ENCODE measurements around the gene ENDOU. TPM values are rescaled to one million over a fixed set of nuclear protein-coding genes. Genes with fewer than 3 reads are reported as not detected.

The ENDOU gene
- total RNA-seq, 1 experiment from 2014 or later = not detected

- ATAC-seq (no peak), DNase-seq (ENCODE audit: low read depth, low spot score) (no peak)
- H3K4me3 ChIP-seq (replicated peaks in 1 of 2; ENCODE audit: low read depth in 1 of 2, low read length in 2 of 2) = no peak overlapping the region
- intact Hi-C loops (cut with micrococcal nuclease) = loop anchor here (10.0 kb wide), 1 partner anchor 455 kb away; no protein-coding TSS in a partner anchor
- RAD21 ChIA-PET (ENCODE audit: low non-redundant PET in 1 of 2, low total read pairs in 2 of 2, uncharacterized antibody in 2 of 2, unreplicated experiment in 2 of 2) = no interaction called here
- BruUV-seq (replicated peaks) = no TSS peak
- no peak overlapping the region for H3K27ac ChIP-seq (ENCODE audit: low read depth, low read length)
- H3K27me3 ChIP-seq (ENCODE audit: insufficient read depth, low read length) = no peaks in the 10 kb centered on the region
- no peaks in the 10 kb centered on the region for H3K9me2 ChIP-seq (ENCODE audit: insufficient read depth)
- TF ChIP-seq, protein P1, sequence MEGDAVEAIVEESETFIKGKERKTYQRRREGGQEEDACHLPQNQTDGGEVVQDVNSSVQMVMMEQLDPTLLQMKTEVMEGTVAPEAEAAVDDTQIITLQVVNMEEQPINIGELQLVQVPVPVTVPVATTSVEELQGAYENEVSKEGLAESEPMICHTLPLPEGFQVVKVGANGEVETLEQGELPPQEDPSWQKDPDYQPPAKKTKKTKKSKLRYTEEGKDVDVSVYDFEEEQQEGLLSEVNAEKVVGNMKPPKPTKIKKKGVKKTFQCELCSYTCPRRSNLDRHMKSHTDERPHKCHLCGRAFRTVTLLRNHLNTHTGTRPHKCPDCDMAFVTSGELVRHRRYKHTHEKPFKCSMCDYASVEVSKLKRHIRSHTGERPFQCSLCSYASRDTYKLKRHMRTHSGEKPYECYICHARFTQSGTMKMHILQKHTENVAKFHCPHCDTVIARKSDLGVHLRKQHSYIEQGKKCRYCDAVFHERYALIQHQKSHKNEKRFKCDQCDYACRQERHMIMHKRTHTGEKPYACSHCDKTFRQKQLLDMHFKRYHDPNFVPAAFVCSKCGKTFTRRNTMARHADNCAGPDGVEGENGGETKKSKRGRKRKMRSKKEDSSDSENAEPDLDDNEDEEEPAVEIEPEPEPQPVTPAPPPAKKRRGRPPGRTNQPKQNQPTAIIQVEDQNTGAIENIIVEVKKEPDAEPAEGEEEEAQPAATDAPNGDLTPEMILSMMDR (IDR thresholded peaks at IDR 0.05 in 2 of 3, conservative IDR thresholded peaks at IDR 0.05 in 1 of 3; ENCODE audit: borderline replicate concordance in 1 of 3, insufficient read depth in 1 of 3, low read depth in 2 of 3, low read length in 2 of 3) = no peak
- TF ChIP-seq FOSL1 (IDR thresholded peaks at IDR 0.05; ENCODE audit: low read depth) (no peak), JUND (IDR thresholded peaks at IDR 0.05) (no peak), POLR2AphosphoS5 (IDR thresholded peaks at IDR 0.05; ENCODE audit: low read depth, low read length) (no peak), ZNF274 (IDR thresholded peaks at IDR 0.05; ENCODE audit: low read depth, low read length) (no peak), TCF7L2 (IDR thresholded peaks at IDR 0.05; ENCODE audit: borderline replicate concordance, extremely low read depth, insufficient read depth, insufficient read length) (no peak), POLR2A (IDR thresholded peaks at IDR 0.05; ENCODE audit: borderline replicate concordance, extremely low read depth, insufficient read depth, insufficient read length) (no peak), ZBTB33 (IDR thresholded peaks at IDR 0.05; ENCODE audit: extremely low read depth, insufficient replicate concordance, low read length) (no peak), YY1 (IDR thresholded peaks at IDR 0.05; ENCODE audit: extremely low read depth, insufficient replicate concordance, low read depth, low read length) (no peak), EZH2phosphoT487 (IDR thresholded peaks at IDR 0.05; ENCODE audit: borderline replicate concordance) (no peak), EZH2 (IDR thresholded peaks at IDR 0.05) (no peak), CEBPB (IDR thresholded peaks at IDR 0.05; ENCODE audit: low read depth) (no peak), ZFX (IDR thresholded peaks at IDR 0.05) (no peak), REST (IDR thresholded peaks at IDR 0.05; ENCODE audit: low read depth) (no peak), EGR1 (IDR thresholded peaks at IDR 0.05; ENCODE audit: low read depth) (no peak), SRF (IDR thresholded peaks at IDR 0.05; ENCODE audit: low read depth) (no peak), ELF1 (IDR thresholded peaks at IDR 0.05; ENCODE audit: borderline replicate concordance, low read depth) (no peak), SIN3A (IDR thresholded peaks at IDR 0.05; ENCODE audit: low read depth) (no peak), SP1 (IDR thresholded peaks at IDR 0.05; ENCODE audit: low read depth) (no peak)
- TF ChIP-seq, protein P2, sequence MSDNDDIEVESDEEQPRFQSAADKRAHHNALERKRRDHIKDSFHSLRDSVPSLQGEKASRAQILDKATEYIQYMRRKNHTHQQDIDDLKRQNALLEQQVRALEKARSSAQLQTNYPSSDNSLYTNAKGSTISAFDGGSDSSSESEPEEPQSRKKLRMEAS (IDR thresholded peaks at IDR 0.05) = no peak
- peaks cover 4 to 16% of the 10 kb centered on the region in 2 experiments; a peak in 3 of 4 replicates for H3K4me1 ChIP-seq (ENCODE audit: control insufficient read depth in 1 of 2, insufficient read depth in 2 of 2, low read length in 2 of 2)
- H3K79me2 ChIP-seq (ENCODE audit: insufficient read depth, low read length) = peaks cover 9% of the 10 kb centered on the region
- no peaks in the 10 kb centered on the region for H3K9me3 ChIP-seq (ENCODE audit: control insufficient read depth in 1 of 2, insufficient read depth in 1 of 2, low read depth in 1 of 2, low read length in 2 of 2)
- POLR2A ChIA-PET = no interaction called here
- CTCF ChIA-PET = interaction anchor here (1.7 kb wide), 1 partner anchor 128 kb away, joined by 6 read pairs; no protein-coding TSS in a partner anchor
- H3K4me2 ChIP-seq (ENCODE audit: low read length) = no peak overlapping the region
- no peaks in the 10 kb centered on the region for H4K20me1 ChIP-seq (ENCODE audit: insufficient read depth)
- no peak overlapping the region for H3K9ac ChIP-seq (ENCODE audit: low read length)
- no peak overlapping the region for H2AFZ ChIP-seq (ENCODE audit: low read depth, low read length, poor library complexity, severe bottlenecking)
- H3K36me3 ChIP-seq (ENCODE audit: control insufficient read depth in 1 of 2, insufficient read depth in 2 of 2, low read length in 2 of 2) = no peaks in the 10 kb centered on the region; a peak in 1 of 4 replicates
Observed at GRCh38 chr12:47709671-47710070, 15.6 kb downstream of the ENDOU start.
